ENCODE data around the gene ADRB1.

- no peak for TF ChIP-seq CTCF (IDR thresholded peaks at IDR 0.05)
- TF ChIP-seq POLR2A (IDR thresholded peaks at IDR 0.05): no peak
Measured at GRCh38 chr10:114024876-114025610, 18.6 kb upstream of the ADRB1 start.

Data from upper lobe of left lung (tissue), 4 donors.